Transverse colon (tissue), 4 donors: ENCODE measurements around the gene SLC25A42.

Experiments
- POLR2AphosphoS5 ChIP-seq, 3 donors: sonication (generic); formaldehyde crosslinking; IDR thresholded peaks; one replicate each; pipeline ENCODE4 v1.6.1; 2016; ENCODE audit warnings: antibody characterized with exemption in 3 of 3
- TF ChIP-seq, protein P1 (sequence below), 5 experiments: fragments of 200-600 bp in 3 of 5; fragments of 450-650 bp in 2 of 5; sonication (generic) in 3 of 5; IDR thresholded peaks; 1 replicate in 2 of 5; 2 replicates in 3 of 5; pipeline ENCODE4 v1.5.1; 2016 to 2017; ENCODE audit warnings: antibody characterized with exemption in 5 of 5, inconsistent platforms in 3 of 5, mild to moderate bottlenecking in 2 of 5, moderate library complexity in 1 of 5

GRCh38 chr19:19032420-19033175, 31.2 kb upstream of the SLC25A42 start:
- TF ChIP-seq, protein P1, sequence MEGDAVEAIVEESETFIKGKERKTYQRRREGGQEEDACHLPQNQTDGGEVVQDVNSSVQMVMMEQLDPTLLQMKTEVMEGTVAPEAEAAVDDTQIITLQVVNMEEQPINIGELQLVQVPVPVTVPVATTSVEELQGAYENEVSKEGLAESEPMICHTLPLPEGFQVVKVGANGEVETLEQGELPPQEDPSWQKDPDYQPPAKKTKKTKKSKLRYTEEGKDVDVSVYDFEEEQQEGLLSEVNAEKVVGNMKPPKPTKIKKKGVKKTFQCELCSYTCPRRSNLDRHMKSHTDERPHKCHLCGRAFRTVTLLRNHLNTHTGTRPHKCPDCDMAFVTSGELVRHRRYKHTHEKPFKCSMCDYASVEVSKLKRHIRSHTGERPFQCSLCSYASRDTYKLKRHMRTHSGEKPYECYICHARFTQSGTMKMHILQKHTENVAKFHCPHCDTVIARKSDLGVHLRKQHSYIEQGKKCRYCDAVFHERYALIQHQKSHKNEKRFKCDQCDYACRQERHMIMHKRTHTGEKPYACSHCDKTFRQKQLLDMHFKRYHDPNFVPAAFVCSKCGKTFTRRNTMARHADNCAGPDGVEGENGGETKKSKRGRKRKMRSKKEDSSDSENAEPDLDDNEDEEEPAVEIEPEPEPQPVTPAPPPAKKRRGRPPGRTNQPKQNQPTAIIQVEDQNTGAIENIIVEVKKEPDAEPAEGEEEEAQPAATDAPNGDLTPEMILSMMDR (IDR thresholded peaks at IDR 0.05) = no peak
- TF ChIP-seq POLR2AphosphoS5 (IDR thresholded peaks at IDR 0.05) = peak in 1 of 3 donors; percentile 12
